Stomach (tissue), 9 donors: ENCODE data around the gene KCNK16. TPM values are rescaled to one million over a fixed set of nuclear protein-coding genes. Genes with fewer than 3 reads are reported as not detected.

ENCODE experiments used
- DNase-seq, 2 donors: peaks; one replicate each; pipeline versions ENCODE4 v3.0.0 to v3.0.0-alpha.2; 2013 to 2019
- H3K27ac ChIP-seq, 5 donors: fragments of 200-600 bp in 4 of 5; sonication (generic) in 4 of 5; one replicate each; pipeline ENCODE4 v1.5.1; 2013 to 2019; ENCODE audit warnings: mild to moderate bottlenecking in 1 of 5, moderate library complexity in 1 of 5
- H3K27me3 ChIP-seq, 3 donors: fragments of 200-600 bp; sonication (generic); one replicate each; pipeline ENCODE4 v1.5.1; 2017 to 2019; ENCODE audit warnings: mixed run types in 1 of 3
- H3K36me3 ChIP-seq, 4 donors: fragments of 200-600 bp; sonication (generic); 1 replicate in 3 of 4; 2 replicates in 1 of 4; pipeline ENCODE4 v1.5.1; 2016 to 2019
- H3K4me1 ChIP-seq, 4 donors: fragments of 200-600 bp; sonication (generic); one replicate each; pipeline ENCODE4 v1.5.1; 2016 to 2019
- H3K4me3 ChIP-seq, 4 donors: fragments of 200-600 bp; sonication (generic) in 3 of 4; one replicate each; pipeline ENCODE4 v1.5.1; 2016 to 2019; ENCODE audit warnings: mild to moderate bottlenecking in 1 of 4
- H3K9me3 ChIP-seq, 4 donors: fragments of 200-600 bp; sonication (generic); one replicate each; pipeline ENCODE4 v1.5.1; 2016 to 2019
- CTCF ChIP-seq, 7 experiments: fragments of 450-650 bp in 4 of 7; fragments of 200-600 bp in 3 of 7; sonication (generic) in 3 of 7; IDR thresholded peaks; one replicate each; pipeline ENCODE4 v1.5.1; 2016 to 2019; ENCODE audit warnings: antibody characterized with exemption in 7 of 7, control low read depth in 2 of 7, mild to moderate bottlenecking in 1 of 7
- EP300 ChIP-seq: sonication (generic); formaldehyde crosslinking; IDR thresholded peaks from one replicate; pipeline ENCODE4 v1.6.1; 2017; ENCODE audit warnings: antibody characterized with exemption
- POLR2A ChIP-seq, 4 donors: fragments of 450-650 bp; IDR thresholded peaks; one replicate each; pipeline ENCODE4 v1.6.1; 2016; ENCODE audit warnings: antibody characterized with exemption in 4 of 4, control low read depth in 2 of 4, mild to moderate bottlenecking in 1 of 4, moderate library complexity in 1 of 4
- POLR2AphosphoS5 ChIP-seq, 3 donors: sonication (generic); formaldehyde crosslinking; IDR thresholded peaks; one replicate each; pipeline ENCODE4 v1.6.1; 2016; ENCODE audit warnings: antibody characterized with exemption in 3 of 3
- WGBS, 5 donors: extraction: QIAGEN DNeasy Blood & Tissue Kit in 3 of 5; methylation state at CpG; one replicate each; pipeline versions ENCODE4 v1.1.5 to v1.1.7; 2013 to 2018; 5-methylcytosine and 5-hydroxymethylcytosine counted together
- intact Hi-C: fragments of 100-400 bp; cut with DNase I; formaldehyde crosslinking; loops from one replicate; pipeline ENCODE4 v1.15.1; 2023; ENCODE audit warnings: low total_unique reads
- polyA plus RNA-seq, 3 donors: library from polyadenylated mRNA; stranded (reverse); fragments of 200-250 nt; gene quantifications; one replicate each; pipeline ENCODE4 v1.2.3, GENCODE V29; 2013
- total RNA-seq, 5 donors: library from RNA; depleted of rRNA; stranded (reverse); fragments of >200 nt; gene quantifications; one replicate each; pipeline versions ENCODE4 v1.1.0 to v1.2.3, GENCODE V29; 2014 to 2016
- donor health status: healthy with polysubstance abuse.
- donor health status: Bipolar disorder and iron deficiency.
- donor health status: healthy.

Gene KCNK16
- total and polyA plus RNA-seq, 8 donors, result 0.37 to 0.73 TPM; not detected in 6

DNA sequence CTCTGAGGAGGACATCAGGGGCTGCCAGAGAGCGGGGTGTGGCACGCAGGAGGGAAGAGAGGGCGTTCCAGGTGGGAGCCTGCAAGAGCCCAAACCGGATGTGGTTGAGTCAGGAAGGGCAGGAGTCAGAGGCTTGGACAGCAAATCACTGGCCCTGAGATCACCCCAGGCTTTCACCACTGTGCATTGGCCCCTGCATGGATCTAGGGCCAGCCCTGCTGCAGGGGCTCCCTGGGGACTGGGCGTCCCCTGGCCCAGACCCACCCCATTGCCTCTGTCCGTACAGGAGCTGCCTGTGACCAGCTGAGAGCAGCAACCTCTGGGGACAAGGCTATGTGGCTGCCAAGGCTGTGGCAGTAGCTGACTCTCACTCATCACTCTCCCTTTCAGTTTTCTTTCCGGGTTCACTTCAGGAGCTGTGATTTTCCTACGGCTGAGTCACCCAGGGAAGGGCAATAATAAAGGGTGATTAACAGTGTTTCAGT is 42.2 kb downstream of the KCNK16 start:
- Histone ChIP-seq H3K4me3 (no peak overlapping the region), H3K9me3 (no peaks in the 10 kb centered on the region), H3K4me1 (peaks cover 0 to 14% (median 12%) of the 10 kb centered on the region in 4 donors), H3K36me3 (no peaks in the 10 kb centered on the region), H3K27ac (peak overlapping the region; percentile 61 to 84 (median 69)), H3K27me3 (peaks cover 0 to 20% (median 0%) of the 10 kb centered on the region in 3 donors)
- peak; percentile 60 to 87 for DNase-seq
- WGBS, 5 donors, result 24 to 36% (median 32%) methylated on average over 8 of the region's 8 CpGs
- intact Hi-C loops, result no loop called here
- TF ChIP-seq EP300, result no peak
- no peak for TF ChIP-seq POLR2A (IDR thresholded peaks at IDR 0.05)
- peak in 1 of 3 donors; percentile 24 for TF ChIP-seq POLR2AphosphoS5 (IDR thresholded peaks at IDR 0.05)
- no peak for TF ChIP-seq CTCF (IDR thresholded peaks at IDR 0.05)

DNA sequence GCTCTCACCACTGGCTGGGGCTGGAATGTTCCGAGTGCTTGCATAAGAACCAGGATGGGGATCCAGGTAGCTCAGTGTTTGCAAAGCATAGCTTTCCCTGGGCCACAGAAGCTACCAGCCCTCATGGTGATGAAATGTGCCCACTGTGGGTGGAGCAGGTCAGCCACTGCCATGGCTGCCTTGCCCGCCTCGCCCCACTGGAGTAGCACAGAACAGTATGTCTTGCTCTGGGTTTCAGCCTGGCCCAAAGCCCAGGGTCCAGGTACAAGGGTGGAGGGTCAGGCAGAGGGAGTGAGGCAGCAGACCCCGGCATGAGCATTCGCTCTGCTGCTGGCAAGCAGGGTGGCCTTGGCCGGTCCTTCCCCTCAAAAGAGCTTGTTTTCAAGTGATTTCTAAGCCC is 43.0 kb downstream of the KCNK16 start:
- Histone ChIP-seq H3K36me3 (no peaks in the 10 kb centered on the region), H3K27ac (peak overlapping the region; percentile 61 to 84 (median 69)), H3K9me3 (no peaks in the 10 kb centered on the region), H3K4me1 (peaks cover 0 to 14% (median 12%) of the 10 kb centered on the region in 4 donors), H3K27me3 (peaks cover 0 to 20% (median 0%) of the 10 kb centered on the region in 3 donors), H3K4me3 (no peak overlapping the region)
- DNase-seq, result peak in 1 of 2 donors; percentile 36
- intact Hi-C loops, result no loop called here
- WGBS, 5 donors, result 85 to 94% (median 88%) methylated on average over 2 to 6 of the region's 6 CpGs
- TF ChIP-seq EP300 (no peak), POLR2A (IDR thresholded peaks at IDR 0.05) (no peak), CTCF (IDR thresholded peaks at IDR 0.05) (no peak)

DNA sequence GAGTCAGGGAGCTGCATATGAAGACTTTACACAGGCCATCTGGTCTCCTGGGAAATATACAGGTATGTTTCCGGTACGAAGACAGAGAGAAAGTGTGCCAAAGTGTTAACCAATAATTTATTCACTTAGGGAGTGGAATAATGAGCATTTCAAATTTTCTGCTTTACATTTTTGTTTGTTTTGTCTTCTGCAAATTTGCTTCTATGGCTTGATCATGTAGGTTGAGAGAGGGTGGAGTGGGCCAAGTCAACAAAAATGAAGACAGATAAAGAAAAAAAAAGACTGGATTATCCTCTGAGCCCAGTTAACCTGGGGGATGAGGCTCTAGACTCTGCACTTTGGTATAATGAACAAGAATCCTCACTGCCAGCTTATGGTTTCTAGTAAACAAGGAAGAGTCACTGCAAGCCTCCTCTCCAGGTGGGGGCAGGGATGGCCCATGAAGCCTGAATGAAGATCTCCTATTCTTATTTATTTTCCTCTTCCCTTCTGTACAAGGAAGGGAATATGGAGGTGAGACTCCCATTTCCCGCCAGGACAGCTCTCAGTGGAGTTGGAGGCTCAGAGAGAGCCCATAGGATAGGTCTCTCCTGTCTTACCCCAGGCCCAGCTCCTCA is 46.0 kb downstream of the KCNK16 start:
- no peak for TF ChIP-seq CTCF (IDR thresholded peaks at IDR 0.05)
- no peak for TF ChIP-seq EP300
- no peak for TF ChIP-seq POLR2AphosphoS5 (IDR thresholded peaks at IDR 0.05)
- no peak for TF ChIP-seq POLR2A (IDR thresholded peaks at IDR 0.05)
- peak in 1 of 2 donors; percentile 43 for DNase-seq
- no peak overlapping the region for H3K4me3 ChIP-seq
- peak overlapping the region in 2 of 5 donors; percentile 20 to 43 for H3K27ac ChIP-seq
- H3K27me3 ChIP-seq, result peaks cover 0 to 14% (median 0%) of the 10 kb centered on the region in 3 donors
- H3K9me3 ChIP-seq, result no peaks in the 10 kb centered on the region
- H3K4me1 ChIP-seq, result peaks cover 0 to 19% (median 9%) of the 10 kb centered on the region in 4 donors
- H3K36me3 ChIP-seq, result no peaks in the 10 kb centered on the region
- 62 to 89% (median 76%) methylated on average over 3 of the region's 3 CpGs for WGBS, 5 donors
- intact Hi-C loops, result no loop called here

GRCh38 chr6:39274903-39275302 is 47.6 kb downstream of the KCNK16 start:
- H3K27me3 ChIP-seq, result peaks cover 0 to 6% (median 0%) of the 10 kb centered on the region in 3 donors
- no peak for TF ChIP-seq POLR2A (IDR thresholded peaks at IDR 0.05)
- no peak for TF ChIP-seq CTCF (IDR thresholded peaks at IDR 0.05)
- no peaks in the 10 kb centered on the region for H3K36me3 ChIP-seq
- WGBS, 5 donors, result 71 to 91% (median 82%) methylated on average over 1 to 3 of the region's 3 CpGs
- H3K27ac ChIP-seq, result no peak overlapping the region
- intact Hi-C loops, result no loop called here
- H3K4me1 ChIP-seq, result peaks cover 0 to 7% (median 0%) of the 10 kb centered on the region in 4 donors
- no peak overlapping the region for H3K4me3 ChIP-seq
- H3K9me3 ChIP-seq, result no peaks in the 10 kb centered on the region
- no peak for DNase-seq
